NOMO-1 treated with DMSO at 0.1 percent for 48 hours (cell line): ENCODE results near the gene VAT1.

Experiments used
- DNase-seq: peaks from one replicate; lab custom pipeline; 2025; ENCODE audit not compliant: unreplicated experiment; lab: John Stamatoyannopoulos, UW

Gene VAT1

DNA sequence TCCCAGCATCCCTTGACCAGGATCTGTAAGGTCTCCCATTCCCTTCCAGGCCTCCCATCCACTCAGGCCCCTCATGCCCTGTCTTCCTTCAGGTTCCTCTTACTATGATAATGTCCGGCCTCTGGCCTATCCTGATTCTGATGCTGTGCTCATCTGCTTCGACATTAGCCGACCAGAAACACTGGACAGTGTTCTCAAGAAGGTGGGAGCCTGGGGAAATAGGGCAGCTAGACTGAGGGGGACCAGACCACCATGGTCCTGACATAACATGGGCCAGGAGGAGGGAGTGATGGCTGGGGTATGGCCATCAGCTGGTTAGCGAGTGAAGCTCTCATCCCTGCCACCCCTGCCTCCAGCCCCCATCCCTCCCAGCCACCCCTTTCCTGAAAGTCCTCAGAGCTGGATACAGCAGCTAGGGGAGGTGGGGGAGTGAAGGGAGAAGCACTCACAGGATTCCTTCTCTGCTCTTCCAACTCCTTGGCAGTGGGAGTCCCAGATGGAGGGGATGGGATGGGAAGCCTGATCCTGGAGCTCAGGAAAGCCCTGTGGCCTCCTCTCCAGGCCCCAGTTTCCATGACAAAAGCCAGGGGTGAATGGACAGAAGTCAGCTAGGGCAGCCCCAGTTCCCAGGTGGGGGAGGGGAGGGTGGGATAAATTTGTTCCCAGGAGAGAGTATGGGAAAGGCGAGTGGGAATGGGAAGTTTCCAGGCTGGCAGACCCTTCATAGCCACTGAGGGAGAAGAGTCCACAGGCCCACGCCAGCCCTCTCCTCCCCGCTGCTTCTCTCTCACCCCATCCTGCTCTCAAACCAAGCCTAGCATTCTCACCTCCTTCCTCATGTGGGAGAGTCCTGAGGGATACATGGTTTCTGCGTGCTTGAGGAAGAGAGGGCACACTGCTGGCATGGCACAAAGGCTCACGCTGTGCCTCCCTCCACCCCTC lies 5.2 kb upstream of the VAT1 start:
- no peak for DNase-seq

GRCh38 chr17:43026595-43026994 lies 4.4 kb upstream of the VAT1 start:
- no peak for DNase-seq

DNA sequence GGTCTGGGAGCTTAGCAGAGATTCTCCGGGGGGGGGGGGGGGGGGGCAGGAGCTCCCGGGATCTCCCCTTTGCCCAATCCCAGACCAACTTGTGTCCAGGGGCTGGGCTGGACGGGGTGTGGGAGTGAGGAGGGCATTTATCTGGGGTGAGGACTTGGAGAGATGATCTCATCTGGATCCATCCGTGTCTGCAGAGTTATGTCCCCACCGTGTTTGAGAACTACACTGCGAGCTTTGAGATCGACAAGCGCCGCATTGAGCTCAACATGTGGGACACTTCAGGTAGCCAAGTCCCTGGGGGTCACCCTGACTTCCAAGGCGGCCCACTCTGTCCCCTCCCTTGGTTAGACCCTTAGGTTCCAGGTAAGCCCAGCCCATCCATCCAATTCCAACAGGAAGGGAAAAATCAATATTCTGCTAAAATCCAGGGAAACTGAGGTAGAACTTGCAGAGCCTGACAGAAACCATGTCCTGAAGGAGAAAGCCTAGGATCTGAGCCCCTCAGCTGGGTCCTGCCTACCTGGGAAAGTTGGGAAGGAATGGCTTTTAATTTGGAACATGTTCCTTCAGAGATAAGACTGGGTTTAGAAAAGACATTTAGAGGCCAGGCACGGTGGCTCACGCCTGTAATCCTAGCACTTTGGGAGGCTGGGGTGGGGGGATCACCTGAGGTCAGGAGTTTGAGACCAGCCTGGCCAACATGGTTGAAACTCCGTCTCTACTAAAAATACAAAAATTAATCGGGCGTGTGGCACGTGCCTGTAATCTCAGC lies 3.8 kb upstream of the VAT1 start:
- DNase-seq: no peak

DNA sequence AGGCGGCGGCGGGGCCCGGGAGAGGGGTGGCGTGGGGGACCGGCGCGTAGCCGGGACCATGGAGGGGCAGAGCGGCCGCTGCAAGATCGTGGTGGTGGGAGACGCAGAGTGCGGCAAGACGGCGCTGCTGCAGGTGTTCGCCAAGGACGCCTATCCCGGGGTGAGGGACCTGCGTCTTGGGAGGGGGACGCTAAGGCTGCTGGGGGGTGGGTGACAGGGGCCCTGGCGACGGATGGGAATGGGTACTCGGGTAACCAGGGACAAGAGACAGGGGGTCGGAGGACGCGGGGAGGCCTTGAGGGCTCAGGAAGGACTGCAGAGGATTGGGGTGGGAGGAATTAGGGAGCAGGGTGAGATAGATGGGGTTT lies 3.1 kb upstream of the VAT1 start:
- no peak for DNase-seq

- peak; percentile 94 for DNase-seq
These were observed 2.5 kb upstream of the VAT1 start, which contains the start of gene RND2 for GRCh38 chr17:43024407-43025289. Gene RND2, plus strand, starts transcription at chr17:43025231. Its CDS starts 117 bp downstream, at chr17:43025348.

- peak; percentile 8 for DNase-seq
These were observed 1.1 kb downstream of the VAT1 start for GRCh38 chr17:43020789-43021740.

GRCh38 chr17:43020030-43020621 lies 2.1 kb downstream of the VAT1 start:
- peak; percentile 3 for DNase-seq

- DNase-seq: peak; percentile 23
These were observed 2.8 kb downstream of the VAT1 start for GRCh38 chr17:43019418-43019817.

GRCh38 chr17:43018932-43019331 lies 3.3 kb downstream of the VAT1 start:
- peak; percentile 80 for DNase-seq

DNA sequence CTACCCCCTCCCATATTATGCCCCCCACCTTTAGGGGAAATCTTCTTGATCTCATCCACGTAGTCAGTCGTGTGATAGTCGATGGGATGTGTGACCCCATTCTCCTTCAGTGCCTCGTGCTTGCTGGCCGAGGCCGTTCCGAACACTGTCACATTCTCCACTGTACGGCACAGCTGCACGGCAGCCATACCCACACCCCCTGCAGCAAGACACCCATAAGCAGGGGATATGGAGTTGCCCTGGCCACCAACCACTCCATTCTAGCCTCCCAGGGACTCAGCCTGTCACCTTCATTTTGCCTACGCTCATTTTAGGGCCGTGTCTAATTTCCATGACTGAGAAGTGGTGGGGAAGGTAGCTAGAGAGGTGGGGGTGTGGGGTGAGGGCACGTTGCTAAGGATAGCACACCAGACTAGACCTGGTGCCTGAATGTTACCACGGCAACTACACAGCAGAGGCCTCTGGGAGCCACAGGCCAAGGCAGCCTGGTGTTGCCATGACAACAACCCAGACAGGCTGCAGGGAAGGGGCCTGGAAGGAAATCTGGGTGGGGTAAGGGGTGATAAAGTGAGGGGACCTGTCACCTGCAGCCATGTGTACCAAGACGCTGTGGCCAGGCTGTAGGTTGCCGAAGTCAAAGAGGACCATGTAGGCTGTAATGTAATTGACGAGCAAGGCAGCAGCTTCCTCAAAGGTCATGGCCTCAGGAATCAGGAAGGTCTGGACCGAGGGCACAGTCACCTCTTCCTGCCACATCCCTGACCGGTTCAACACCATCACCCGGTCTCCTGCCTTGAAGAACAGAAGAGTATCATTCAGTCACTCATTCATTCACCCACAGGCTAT lies 4.0 kb downstream of the VAT1 start:
- DNase-seq: peak; percentile 47

GRCh38 chr17:43016216-43016615 lies 6.0 kb downstream of the VAT1 start:
- DNase-seq: no peak

DNA sequence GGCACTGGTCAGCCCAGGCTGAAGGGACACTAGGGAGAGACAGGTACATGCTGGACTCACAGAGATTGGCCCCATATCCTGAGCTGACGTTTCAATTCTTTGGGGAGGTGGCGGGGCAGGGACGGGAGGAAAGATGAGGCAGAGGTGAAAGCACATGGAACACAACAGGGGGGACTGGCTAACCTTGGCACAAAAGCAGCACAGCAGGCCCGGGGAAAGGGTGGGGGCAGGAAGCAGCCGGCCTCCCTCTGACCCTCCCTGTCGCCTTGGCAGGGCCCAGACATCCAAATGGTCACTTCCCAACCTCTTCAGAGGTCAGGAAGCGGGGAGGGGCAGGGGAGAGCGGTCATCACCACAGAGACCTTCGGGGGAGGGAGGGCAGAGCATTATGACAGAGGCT lies 6.6 kb downstream of the VAT1 start:
- no peak for DNase-seq

DNA sequence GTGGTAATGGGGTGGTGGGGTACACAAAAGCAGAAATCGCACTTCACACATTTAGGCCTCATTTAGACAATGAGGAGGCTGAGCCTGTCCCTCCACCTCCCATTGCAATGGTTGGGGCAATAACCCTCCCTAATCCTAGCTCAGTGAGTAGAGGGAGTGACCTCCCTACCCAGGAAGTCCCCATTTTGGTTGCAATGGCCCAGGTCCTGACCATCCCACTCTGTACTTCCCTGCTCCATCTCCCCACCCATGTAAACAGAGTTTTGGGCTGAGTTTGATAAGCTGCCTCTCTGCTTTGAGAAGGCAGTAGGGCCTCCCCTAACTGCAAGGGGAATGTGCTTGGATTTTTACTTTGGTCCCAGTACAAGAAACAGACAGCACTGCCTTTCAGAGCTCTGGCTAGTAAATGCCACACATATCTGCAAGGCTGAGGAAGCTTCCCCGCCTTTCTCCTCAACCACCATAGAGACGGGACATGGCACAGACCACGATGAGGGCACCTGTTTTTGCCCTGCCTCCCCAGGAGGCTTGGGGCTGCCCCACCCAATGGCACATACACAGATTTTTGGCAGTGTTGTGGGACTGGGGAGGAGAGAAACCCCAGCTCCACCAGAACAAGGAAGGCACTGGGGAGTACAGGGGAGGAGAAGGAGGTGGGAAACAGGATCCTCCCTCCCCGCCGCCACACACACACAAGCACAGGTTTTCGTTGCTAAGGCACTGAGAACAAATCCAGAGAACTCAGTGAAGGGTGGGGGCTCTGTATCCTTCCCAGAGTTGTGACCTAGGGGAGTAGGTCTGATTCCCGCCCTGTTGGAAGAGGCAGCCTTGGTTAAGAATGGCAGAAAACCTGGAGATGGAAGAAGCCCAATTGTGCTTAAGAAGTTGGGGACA lies 7.3 kb downstream of the VAT1 start:
- DNase-seq: no peak

- peak; percentile 23 for DNase-seq
These were observed 8.1 kb downstream of the VAT1 start for GRCh38 chr17:43014020-43014648.

DNA sequence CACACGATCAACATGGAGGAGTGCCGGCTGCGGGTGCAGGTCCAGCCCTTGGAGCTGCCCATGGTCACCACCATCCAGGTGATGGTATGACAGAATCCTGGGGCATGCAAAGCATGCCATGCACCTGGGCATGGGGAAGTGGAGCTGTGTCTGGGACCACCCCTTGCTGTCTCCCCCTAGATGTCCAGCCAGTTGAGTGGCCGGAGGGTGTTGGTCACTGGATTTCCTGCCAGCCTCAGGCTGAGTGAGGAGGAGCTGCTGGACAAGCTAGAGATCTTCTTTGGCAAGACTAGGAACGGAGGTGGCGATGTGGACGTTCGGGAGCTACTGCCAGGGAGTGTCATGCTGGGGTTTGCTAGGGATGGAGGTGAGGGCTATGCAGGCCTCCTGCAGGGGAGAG lies 8.9 kb downstream of the VAT1 start:
- no peak for DNase-seq

- no peak for DNase-seq
These were observed 10.3 kb downstream of the VAT1 start for GRCh38 chr17:43011728-43012472.
